Occipital lobe (tissue), 2 donors: Measurements from ENCODE around the gene AKAP13. TPM values are rescaled to one million over a fixed set of nuclear protein-coding genes. Genes with fewer than 3 reads are reported as not detected.
"Not testable (repeated sequence)": the region's sequence is repeated elsewhere in the genome, so short reads cannot be mapped to it uniquely, and the experiment has no call there.

ENCODE experiments used
- DNase-seq: peaks from one replicate; lab custom pipeline; 2025; lab: John Stamatoyannopoulos, UW
- total RNA-seq: library from RNA; depleted of rRNA; stranded (reverse); fragments of >200 nt; gene quantifications from one replicate; pipeline ENCODE4 v1.2.3, GENCODE V29; 2014

The AKAP13 gene
- total RNA-seq, 1 donor from 2014 or later: 142 TPM

- DNase-seq: no peak
Observed at GRCh38 chr15:85652457-85652856, 272.1 kb downstream of the AKAP13 start.

GRCh38 chr15:85657132-85657531, 276.7 kb downstream of the AKAP13 start:
- no peak for DNase-seq

DNA sequence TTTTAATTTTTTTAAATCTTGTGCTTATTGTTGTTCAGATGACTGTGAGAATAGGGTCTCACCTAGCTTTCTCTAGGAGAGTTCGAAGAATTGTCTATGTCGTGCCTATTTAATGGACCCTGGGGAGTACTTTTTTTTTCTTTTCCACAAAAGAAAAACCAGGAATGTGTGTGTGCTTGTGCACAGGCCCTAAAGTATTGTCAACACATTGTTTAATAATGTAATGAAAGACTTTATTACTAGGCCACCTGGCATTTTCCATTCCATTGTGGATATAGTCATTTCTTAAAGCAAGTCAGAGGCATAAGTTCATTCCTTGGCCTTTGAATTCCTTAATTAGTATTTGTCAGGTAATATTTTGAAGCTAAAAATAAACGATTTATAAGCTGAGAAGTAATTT, 278.4 kb downstream of the AKAP13 start:
- no peak for DNase-seq

DNA sequence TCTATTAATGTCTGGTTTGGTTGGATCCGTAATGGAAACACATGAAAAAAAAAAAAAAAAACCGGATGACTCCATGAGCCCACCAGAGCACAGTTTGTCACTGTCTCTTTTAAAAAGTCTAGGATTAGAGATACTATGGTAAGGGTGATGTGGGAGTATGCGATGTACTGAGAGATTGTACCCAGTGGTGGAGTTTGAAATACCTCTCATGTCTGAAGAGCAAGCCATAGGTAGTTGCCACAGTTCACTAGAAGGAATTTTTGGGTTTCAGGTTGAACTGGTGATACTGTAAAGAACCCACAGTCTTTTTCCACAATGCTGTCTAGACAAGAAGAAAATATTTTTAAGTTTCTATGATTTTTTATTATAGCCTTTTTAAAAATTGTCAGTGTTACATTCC, 281.5 kb downstream of the AKAP13 start:
- no peak for DNase-seq

GRCh38 chr15:85665677-85666076, 285.3 kb downstream of the AKAP13 start:
- DNase-seq: not testable (repeated sequence)

DNA sequence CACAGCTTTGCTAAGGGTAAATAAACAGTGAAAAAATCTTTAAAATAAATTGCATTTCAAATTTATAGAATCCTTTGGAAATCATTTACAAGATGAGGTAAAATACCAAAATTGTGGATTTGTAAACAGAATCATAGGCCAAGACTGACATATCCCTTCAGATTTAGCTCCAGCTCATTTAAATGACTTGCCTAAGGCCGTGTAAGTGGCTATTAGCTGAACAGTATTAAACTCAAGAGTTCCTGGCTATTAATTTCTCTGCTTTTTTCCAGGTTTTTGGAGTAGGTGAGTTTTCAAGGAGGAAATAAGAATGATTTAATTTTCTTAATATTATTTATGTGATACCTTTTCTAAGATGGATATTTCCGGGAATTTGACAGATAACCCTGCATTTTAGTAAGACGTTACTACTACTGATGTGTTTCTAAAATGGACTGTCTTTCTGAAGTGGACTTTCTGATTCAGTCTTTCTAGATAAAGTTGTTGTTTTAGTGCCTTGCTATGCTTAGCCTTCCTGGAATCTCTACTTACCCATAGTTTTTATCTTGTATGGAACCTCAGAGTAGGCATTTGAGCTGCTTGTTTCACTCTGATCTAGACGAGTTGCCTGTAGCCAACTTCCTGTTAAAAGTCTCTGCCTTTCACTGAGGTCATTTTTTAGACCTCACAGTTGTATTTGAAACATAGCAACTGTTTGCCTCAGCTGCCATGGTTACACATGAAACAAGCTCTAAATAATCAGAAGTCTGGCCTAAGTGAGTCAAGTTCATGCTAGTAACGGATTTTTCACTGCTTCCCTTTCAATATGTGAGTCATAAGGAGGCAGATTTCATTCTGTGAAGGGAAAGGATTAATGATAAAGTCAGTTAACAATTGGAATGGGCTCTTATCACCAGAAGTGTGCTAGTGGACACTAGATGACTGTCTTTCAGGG, 287.4 kb downstream of the AKAP13 start:
- DNase-seq: no peak

GRCh38 chr15:85671156-85671555, 290.8 kb downstream of the AKAP13 start:
- DNase-seq: no peak

- no peak for DNase-seq
Observed at GRCh38 chr15:85672332-85673084, 292.1 kb downstream of the AKAP13 start.

GRCh38 chr15:85673326-85673725, 292.9 kb downstream of the AKAP13 start:
- DNase-seq: no peak

DNA sequence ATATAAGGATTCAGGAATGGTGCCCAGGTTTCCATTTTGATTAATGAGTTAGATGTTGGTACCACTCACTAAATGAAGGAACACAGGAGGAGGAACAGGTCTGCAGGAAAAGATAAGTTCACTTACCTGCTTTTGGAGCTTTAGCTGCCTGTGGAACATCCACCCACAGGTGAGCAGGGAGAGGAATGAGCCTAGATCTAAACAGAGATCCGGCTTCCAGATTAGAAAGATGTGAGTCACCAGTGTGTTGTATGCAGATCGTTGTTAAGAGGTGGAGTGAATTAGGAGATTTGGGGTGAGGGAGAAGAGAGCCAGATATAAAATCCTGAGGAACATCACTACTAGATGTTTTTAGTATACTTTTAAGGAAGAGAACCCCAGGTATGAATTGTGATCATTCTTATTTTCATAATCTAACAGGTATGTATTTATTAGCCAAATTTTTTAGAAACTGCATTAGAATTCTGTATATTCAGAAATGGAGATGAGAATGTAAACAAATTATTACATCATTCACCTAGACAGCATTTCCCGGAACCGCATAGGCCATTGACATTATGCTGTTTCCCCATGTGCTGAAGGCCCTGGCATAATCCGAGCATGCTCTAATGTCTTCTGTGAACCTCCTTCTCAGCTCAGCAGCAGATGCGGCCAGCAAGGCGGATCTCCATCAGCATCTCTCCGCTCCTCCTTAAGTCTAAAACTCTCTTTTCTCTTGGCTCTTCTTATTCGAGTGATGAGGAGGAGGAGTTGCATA, 296.1 kb downstream of the AKAP13 start:
- DNase-seq: no peak

- DNase-seq: no peak
Observed at GRCh38 chr15:85679231-85679630, 298.8 kb downstream of the AKAP13 start.

DNA sequence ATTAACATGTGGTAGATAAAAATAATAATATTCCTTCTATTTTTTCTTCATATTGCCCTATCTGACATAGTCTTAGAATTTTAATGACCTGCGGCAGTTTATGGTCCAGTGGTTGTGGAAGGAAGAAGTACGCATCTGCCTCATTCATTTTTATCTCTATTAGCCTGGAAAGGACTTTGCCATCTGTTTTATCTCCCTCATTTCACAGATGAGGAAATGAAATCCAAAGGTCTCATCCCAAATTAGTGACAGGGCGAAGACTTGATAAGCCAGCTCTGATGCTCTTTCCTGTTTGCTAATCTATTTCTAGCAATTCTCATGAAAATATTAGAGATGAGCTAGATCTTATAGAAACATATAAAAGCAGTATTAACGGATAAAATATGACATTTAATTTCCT, 301.0 kb downstream of the AKAP13 start:
- no peak for DNase-seq

- DNase-seq: no peak
Observed at GRCh38 chr15:85684174-85684710, 303.8 kb downstream of the AKAP13 start.

DNA sequence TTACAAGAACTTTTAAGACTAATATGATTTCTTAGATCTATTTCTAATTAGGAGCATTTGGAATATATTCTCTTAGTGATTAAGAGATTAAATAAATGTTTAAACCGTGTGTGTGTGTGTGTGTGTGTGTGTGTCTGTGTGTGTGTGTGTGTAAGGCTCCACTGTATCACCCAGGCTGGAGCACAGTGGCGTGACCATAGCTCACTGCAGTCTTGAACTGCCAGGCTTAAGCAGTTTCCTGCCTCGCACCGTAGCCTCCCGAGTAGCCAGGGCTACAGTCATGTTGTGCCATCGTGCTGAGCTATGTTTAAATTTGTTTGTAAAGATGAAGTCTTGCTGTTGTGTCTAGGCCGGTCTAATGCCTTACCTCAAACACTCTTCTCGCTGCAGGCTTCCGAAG, 305.0 kb downstream of the AKAP13 start:
- no peak for DNase-seq

- DNase-seq: no peak
Observed at GRCh38 chr15:85687329-85687728, 306.9 kb downstream of the AKAP13 start.

DNA sequence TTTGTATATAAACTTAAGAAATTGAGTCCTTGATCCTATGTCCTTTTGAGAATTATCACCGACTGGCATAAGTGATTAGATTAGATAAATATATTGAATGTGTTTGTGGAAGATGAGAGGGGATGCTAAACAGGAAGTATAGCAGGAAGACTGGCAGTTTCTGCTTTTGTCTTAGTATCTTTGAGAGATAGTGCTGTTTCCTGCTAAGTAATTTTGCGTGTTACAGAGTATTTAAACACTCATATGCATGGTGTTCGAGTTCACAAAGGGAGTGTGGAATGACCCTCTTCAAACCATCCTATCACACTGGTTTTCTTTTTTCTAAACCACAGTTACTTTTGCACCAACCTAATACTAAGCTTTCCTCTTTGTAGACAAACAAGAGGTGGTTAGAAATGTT, 308.3 kb downstream of the AKAP13 start:
- DNase-seq: no peak

GRCh38 chr15:85689729-85690128, 309.3 kb downstream of the AKAP13 start:
- DNase-seq: no peak

DNA sequence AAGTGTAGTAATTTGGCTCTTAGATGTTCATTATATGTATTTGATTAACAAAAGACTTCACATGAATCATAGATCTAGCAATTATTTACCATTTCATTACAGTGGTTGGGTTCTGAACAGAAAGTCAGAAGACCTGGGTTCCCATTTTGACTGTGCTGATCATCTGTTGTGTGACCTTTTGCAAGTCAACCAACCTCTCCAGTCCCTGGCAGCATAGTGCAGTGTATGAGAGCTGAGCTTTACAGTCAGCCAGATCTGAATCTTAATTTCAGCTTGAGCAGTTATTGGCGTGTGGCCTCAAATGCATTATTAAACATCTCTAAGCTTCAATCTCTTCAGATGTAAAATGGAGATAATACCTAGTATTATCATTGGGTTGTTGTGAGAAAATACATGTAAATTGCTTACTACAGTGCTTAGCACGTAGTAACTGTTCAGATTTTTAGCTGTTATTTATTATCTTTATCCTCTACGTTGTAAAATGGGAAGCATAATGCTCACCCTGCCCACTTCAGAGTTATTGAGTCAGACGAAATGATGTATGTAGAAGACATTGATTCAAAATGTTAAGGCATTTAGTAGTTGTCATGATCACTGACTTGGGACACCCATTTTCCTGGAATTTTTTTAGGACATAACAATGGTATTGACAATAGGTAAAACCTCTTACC, 310.3 kb downstream of the AKAP13 start:
- DNase-seq: no peak

GRCh38 chr15:85691350-85692240, 311.2 kb downstream of the AKAP13 start:
- no peak for DNase-seq

GRCh38 chr15:85692321-85692720, 311.9 kb downstream of the AKAP13 start:
- DNase-seq: no peak
